GM18498 (cell line): ENCODE results near the gene RAB7B.

Source experiments
- ATAC-seq: cut with Tn5 transposase; IDR thresholded peaks from one replicate; pipeline ENCODE4 v1.9.1; 2021; ENCODE audit warnings: mild to moderate bottlenecking, moderate library complexity; ENCODE audit not compliant: unreplicated experiment

RAB7B gene

DNA sequence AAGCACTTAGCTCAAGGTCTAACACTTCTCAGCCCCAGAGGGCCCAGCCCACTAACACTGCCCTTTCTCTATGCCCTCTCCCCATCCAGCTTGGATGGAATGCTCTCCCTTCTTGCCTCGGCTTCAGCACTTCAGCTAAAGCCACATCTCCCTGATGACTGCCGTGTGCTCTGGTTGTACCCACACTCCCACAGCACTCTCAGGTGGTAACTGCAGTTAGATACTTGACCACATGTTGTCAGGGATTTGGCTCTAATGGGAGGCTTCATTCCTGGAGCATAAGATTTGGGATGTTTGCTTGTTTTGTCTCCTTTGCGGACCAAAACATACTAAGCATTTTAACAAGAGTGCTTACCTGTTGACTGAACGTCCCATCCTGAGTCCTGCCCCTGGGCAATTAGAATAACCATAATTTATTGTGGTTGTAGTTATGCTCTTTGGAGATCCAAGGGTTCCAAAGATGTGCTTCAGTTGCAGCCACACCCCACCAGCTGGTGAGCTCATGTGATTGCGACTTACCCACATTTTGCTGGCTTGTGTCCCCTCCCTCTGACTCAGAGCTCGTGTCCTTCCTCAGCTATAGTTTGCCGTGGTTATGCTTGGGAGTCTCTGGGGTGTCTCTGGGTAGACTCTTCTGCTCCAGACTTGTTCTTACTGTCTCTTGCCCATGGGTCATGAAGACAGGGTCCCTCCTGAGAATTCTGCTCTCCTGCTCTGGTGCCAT lies 52.2 kb downstream of the RAB7B start:
- no peak for ATAC-seq

DNA sequence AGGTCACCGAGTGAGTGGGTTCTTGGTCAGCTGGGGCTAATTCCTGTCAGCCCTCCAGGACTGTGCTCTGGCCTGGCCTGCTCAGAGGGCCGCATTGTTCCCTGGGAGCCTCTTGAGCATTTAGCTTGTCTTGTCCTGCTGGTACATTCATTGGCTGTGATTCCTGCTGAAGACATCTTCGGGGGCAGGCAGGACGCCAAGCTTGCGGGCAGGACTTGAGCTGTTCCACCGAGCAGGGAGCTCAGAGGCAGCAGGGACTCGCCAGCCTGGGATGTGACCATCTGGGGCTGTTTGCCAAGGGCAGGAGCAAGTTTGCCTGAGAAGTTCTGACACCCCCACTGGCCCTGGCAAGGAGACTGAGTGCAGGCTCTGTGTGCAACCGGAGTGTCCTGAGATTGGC lies 52.9 kb downstream of the RAB7B start:
- no peak for ATAC-seq

DNA sequence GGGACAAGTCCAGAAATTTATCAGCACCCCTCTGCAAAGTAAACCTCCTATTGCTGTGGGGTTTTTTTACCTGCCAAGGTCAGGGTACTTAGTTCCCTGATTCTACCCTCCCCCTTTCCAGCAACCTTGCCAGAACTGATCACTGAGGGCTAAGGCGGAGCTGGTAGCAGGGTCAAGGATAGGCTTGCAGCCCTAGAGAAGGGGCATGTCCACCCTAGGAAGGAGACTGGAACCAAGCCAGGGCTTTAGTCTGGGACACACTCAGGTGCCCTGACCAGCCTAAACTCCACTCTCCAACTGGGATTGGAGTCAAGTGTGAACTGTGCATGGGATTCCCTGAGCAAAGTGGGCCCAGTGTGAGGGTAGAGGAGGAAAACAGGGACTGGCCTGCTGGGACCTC lies 53.4 kb downstream of the RAB7B start:
- ATAC-seq, result no peak

DNA sequence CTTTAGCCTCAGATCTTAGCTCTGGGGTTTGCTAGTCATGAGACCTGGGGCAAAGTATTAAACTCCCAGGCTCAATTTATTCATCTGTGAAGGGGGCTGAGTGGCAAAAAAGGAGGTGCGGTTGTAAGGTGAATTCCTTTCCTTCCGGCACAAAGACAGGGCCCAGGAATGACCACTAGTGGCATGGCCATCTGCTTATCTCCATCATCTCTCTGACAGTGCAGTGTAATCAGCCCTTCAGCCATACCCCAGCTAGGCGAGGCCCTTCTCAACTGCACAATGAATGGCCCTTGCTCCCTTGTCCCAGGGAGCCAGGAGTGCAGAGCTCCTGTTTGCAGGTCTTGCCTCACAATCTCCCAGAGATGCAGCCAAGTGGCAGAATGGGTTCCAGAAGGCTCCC lies 54.3 kb downstream of the RAB7B start:
- ATAC-seq, result no peak

DNA sequence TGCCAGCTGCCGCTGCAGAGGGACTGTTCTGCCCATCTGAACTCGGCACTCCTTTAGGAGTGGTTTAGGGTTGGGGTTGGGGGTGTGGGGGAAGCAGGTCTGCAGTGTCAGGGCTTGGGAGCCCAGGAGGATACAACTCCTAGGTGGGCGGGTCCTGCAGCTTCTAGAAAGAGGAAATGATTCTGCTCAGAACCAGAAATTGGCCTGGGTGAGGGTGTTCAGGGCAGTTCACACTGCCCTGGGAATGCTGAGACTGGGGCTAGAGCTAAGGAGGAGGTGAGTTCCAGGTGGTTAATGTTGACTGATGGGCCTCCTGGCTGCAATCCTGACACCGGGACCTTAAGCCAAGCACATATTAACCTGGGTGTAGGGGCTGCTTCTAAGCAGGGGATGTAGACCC lies 55.2 kb downstream of the RAB7B start:
- ATAC-seq, result no peak

GRCh38 chr1:205947024-205947423 lies 56.2 kb downstream of the RAB7B start:
- no peak for ATAC-seq

DNA sequence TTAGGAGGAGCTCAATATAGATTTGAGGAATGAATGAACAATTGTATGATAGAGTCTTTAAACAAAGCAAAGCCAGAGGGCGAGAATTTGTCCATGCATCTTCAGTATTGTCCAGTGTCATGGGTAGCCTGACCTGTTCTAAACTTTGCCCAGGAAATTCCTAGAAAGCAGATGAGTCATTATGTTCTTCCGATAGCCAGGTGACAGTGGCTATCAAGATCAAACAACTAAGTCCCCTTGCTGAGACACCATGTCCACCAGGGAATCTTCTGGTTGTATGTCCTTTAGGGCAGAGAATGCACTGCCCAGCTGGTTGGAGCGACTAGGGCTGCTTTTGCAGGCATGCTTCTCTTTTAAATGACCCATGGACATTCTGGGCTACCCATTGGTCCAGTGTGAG lies 58.1 kb downstream of the RAB7B start:
- ATAC-seq, result no peak

DNA sequence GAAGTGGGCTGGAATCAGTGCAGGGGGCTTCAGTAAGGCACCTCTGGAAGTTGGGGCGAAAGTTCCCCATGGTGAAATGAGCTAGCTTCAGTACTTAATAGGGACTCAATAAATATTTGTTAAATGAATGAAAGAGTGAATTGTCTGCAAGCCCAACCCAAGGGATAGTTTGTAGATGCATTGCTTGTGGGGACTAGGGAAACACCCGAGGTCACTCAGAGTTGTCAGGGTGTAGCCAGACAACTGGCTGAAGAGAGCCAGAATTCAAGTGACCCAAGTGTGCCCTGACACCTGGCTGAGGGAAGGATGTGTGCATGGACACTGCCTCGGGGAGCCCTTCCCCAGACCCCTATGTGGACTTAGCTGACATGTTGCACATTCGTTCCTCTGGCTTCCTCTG lies 58.7 kb downstream of the RAB7B start:
- ATAC-seq, result no peak

DNA sequence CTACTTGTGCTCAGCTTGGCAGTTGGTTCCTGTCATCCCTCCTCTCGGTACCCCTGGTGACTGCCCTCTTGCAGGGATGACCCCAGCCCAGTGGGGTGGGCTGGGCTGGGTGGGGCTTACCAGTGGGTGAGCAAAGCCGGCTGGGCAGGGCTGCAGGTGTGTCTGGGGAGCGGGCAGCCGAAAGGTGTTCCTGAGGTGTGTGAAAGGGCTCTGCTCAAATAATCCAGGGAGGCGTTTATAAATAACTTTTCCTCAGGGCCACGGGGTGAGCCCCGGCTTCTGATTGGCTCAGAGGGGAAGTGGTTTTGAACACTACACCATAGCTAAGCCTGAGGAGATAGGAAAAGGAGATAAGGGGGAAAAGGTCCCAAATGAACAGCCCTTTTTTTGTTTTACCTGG lies 60.0 kb downstream of the RAB7B start, which contains the start of gene SLC26A9:
Gene SLC26A9, minus strand, starts transcription at position 212 of the 400 bp plus-strand sequence. CDS start 7,636 bp downstream, outside the sequence.
- ATAC-seq, result no peak

DNA sequence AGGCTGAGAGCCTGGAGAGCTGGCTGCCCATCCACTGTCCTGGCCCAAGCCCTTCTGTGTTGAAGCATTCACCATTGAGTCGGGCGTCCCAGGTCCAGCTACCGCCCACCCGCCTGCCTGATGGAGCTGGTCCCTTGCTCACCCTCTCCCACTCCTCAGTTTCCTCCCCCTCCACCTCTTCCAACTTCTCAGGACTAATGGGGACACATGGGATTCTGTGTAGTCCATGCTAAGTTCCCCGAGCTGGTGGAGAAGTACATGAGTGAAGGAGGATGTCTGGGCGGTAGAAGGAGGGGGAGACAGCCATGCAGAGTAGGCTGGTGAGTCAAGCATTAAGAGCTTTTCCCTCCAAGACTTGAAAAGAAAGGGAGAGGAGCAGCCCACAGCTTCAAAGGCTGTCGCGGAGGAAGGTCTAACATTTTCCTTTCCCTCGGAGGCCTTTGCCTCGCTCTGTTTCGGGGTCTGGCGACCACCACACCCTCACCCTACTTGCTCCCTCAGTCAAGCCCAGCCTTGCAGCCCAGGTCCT lies 60.5 kb downstream of the RAB7B start:
- no peak for ATAC-seq

GRCh38 chr1:205940710-205941109 lies 62.5 kb downstream of the RAB7B start:
- ATAC-seq, result no peak

- ATAC-seq, result no peak
These were observed 63.4 kb downstream of the RAB7B start for GRCh38 chr1:205939690-205940330.

GRCh38 chr1:205938682-205939081 lies 64.5 kb downstream of the RAB7B start:
- no peak for ATAC-seq

DNA sequence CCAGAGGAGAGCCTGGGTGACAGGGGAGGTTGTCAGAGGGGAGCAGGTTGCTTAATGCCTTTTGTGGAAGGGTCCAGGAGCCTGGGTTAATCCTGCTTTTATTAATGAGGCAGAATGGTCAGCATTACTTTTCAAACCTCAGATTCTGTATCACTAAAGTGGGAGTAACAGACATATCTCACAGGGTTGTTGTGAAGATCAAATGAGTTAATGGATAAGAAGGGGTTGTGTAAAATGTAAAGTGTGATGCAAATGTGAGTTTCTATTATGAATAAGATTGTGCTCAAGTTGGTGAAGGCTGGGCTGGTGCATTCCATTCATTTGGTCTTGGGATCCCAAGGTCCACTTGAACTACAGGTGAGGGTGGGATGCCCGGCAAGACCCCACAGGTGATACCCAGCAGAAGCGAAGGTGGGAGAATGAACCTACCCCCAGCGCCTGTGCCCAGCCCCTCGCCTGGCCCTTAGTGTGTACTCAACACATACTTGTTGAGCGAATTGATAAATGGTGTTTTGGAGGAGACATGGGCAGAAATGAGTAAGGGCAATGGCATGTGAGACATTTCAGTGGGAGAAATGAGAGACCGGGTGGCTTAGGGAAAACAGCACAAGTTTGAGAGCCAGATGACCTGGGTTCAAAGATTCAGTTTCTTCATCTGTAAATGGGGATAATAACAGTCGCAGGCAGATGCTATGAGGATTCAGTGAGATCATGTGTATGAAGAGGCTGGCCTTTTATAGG lies 66.2 kb downstream of the RAB7B start:
- ATAC-seq, result no peak

DNA sequence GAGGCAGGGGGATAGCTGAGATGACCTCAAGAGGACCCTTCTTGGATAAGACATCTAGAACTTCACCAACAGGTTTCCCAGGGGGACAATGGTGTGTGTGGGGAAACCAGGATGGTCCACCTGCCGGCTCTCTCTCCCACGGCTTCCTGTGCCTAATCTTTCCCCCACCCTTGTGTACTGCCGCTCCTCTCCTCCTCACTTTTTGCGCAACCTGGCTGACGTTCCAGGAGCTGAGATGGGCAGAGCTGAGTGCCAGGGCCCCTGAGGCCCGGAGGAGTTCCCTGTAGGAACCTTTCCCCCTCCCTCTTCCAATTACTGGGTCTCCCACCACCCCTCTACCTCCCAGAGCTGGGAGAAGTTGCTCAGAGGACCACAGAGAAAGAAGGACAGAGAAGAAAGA lies 66.9 kb downstream of the RAB7B start:
- ATAC-seq, result no peak

GRCh38 chr1:205935869-205936268 lies 67.3 kb downstream of the RAB7B start:
- no peak for ATAC-seq

- no peak for ATAC-seq
These were observed 68.4 kb downstream of the RAB7B start for GRCh38 chr1:205934788-205935187.

DNA sequence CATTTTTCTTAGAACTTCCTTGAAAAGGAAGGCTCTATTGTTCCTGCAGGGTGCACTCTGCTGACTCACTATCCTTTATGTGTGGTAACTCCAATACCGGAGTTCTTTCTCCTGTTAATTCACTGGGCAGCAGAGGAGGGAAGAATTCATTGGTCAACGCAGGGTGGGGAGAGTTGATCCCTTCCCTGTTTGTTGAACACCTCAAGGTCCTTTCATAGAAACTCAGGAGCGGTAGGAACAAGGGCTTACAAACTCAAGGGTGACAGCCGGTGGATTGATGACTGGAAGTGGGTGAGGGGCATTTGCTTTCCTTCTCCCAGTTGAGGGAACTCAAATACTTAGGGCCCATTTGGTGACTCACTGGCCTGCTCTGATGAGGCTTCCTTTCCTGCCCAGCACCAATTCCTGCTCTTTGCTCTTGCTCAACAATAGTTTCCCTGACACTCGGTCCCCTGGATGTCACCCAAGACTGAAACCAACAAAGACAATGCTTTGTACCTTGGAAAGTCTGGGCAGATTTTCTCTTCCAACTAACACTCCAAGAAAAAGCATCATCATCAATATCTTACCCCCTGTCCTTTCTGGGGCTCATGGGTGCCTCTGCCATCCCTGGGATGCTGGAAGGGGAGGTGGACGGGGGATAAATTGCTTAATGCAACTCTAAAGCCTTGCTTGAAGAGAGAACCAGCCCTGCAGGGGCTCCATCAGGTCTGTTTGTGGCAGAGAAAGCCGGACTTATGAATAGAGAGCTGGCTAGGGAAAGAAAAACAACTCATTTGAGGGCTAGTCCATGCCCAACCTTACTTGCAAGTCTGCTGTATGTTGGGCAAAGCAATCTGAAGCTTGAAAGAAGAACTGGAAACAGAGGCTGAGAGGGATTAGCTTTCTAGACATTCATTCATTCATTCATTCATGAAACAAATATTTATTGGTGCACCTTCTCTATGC lies 69.2 kb downstream of the RAB7B start:
- no peak for ATAC-seq

DNA sequence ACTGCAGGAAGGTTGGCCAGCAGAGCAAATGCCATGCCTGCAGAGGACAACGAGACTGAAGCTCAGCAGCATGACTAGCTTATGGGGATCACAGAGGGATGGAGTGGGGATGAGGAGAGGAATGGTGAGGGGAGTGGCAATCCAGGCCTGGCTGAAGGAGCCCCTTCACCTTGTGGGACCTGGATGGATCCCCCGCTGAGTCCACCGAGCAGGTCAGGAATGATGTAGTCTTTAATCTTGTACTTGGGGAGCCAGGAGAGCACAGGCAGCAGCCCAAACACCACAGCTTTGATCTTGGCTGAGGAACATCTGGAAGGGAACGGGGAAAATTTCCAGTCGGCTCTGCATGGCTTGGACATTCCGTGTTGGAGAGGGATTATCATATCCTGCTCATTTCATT lies 70.4 kb downstream of the RAB7B start:
- ATAC-seq, result no peak

DNA sequence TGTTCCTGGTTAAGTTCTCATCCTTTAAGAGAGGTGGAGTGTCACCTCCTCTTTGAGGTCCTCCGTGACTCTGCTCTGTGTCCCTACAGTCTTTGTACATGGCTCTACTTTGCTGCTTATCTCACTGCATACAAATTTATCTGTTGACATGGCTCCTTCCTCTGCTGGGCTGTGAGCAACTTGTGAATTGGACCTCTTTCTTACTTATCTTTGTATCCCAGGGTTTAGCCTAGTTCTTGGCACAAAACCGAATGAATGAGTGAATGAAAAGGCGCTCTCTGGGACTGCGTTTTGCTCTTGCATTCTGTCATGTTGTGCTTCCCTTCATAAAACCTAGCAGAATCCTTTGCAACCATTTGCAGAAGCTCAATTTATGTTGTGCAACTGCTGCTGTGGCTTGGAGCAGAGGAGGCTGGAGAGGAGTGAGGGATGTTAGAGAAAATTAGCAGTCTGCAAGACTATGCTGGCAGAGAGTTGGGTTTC lies 72.4 kb downstream of the RAB7B start:
- no peak for ATAC-seq
